OCI-LY7 (cell line): Measurements from ENCODE around the gene OXLD1. TPM values are rescaled to one million over a fixed set of nuclear protein-coding genes. Genes with fewer than 3 reads are reported as not detected.

ENCODE experiments used
- BruUV-seq: library from RNA; stranded (reverse); fragments of 400-500 nt; replicated peaks from 2 replicates; lab custom pipeline; 2021; lab: Mats Ljungman, UMichigan
- CTCF ChIA-PET: fragments of 300-600 bp; sonication (Branson Sonifier 250); formaldehyde crosslinking; loops from one replicate; lab custom pipeline; 2022; ENCODE audit warnings: antibody characterized with exemption; ENCODE audit not compliant: unreplicated experiment; lab: Charles Lee
- POLR2A ChIA-PET: fragments of 300-600 bp; sonication (Branson Sonifier 250); formaldehyde crosslinking; loops from one replicate; lab custom pipeline; 2022; ENCODE audit warnings: antibody characterized with exemption; lab: Charles Lee
- DNase-seq: peaks from one replicate; pipeline ENCODE4 v3.0.0-alpha.2; 2015; ENCODE audit warnings: low spot score
- H2AFZ ChIP-seq: fragments of 200-600 bp; sonication (generic), shearing (Covaris generic); 2 replicates; pipeline ENCODE4 v1.6.1; 2014; ENCODE audit warnings: mild to moderate bottlenecking, antibody characterized with exemption, low read length, moderate library complexity
- H3K27ac ChIP-seq: fragments of 200-600 bp; sonication (generic); 2 replicates; pipeline ENCODE4 v1.5.1; 2014; ENCODE audit warnings: mixed run types, low read depth, mild to moderate bottlenecking, moderate library complexity, low read length, inconsistent platforms; ENCODE audit not compliant: poor library complexity, severe bottlenecking
- H3K36me3 ChIP-seq: fragments of 200-600 bp; sonication (generic); 2 replicates; pipeline ENCODE4 v1.6.1; 2014; ENCODE audit warnings: mild to moderate bottlenecking, antibody characterized with exemption, low read length, moderate library complexity, mixed read lengths; ENCODE audit not compliant: insufficient read depth
- H3K4me1 ChIP-seq: fragments of 200-600 bp; sonication (generic); 2 replicates; pipeline ENCODE4 v1.5.1; 2014; ENCODE audit warnings: mild to moderate bottlenecking, low read length; ENCODE audit not compliant: insufficient read depth, poor library complexity, severe bottlenecking
- H3K4me2 ChIP-seq: fragments of 200-600 bp; sonication (generic); 2 replicates; pipeline ENCODE4 v1.6.1; 2014; ENCODE audit warnings: mild to moderate bottlenecking, low read length
- H3K4me3 ChIP-seq: fragments of 200-600 bp; sonication (generic); 2 replicates; pipeline ENCODE4 v1.5.1; 2014; ENCODE audit warnings: mild to moderate bottlenecking, low read depth, low read length; ENCODE audit not compliant: poor library complexity, severe bottlenecking
- H3K79me2 ChIP-seq: fragments of 200-600 bp; sonication (generic); 2 replicates; pipeline ENCODE4 v1.6.1; 2016; ENCODE audit warnings: low read depth, mild to moderate bottlenecking, low read length, moderate library complexity, mixed read lengths; ENCODE audit not compliant: insufficient read depth
- H3K9me2 ChIP-seq: fragments of 200-600 bp; sonication (generic); 2 replicates; pipeline ENCODE4 v1.6.1; 2016; ENCODE audit warnings: mild to moderate bottlenecking, low read length, mixed read lengths; ENCODE audit not compliant: insufficient read depth
- H3K9me3 ChIP-seq: fragments of 200-600 bp; sonication (generic); 2 replicates; pipeline ENCODE4 v1.6.1; 2014; ENCODE audit warnings: mild to moderate bottlenecking, mixed run types, low read length, mixed read lengths
- H4K20me1 ChIP-seq: fragments of 200-600 bp; sonication (generic); 2 replicates; pipeline ENCODE4 v1.6.1; 2014; ENCODE audit warnings: mild to moderate bottlenecking, antibody characterized with exemption, low read length, moderate library complexity, mixed read lengths; ENCODE audit not compliant: insufficient read depth
- EZH2phosphoT487 ChIP-seq: fragments of 200-600 bp; sonication (generic); IDR thresholded peaks from 2 replicates; pipeline ENCODE4 v1.6.1; 2018; ENCODE audit warnings: low read depth, borderline replicate concordance, mild to moderate bottlenecking, mixed run types, antibody characterized with exemption, low read length, moderate library complexity, mixed read lengths
- intact Hi-C: fragments of 100-400 bp; cut with micrococcal nuclease; formaldehyde crosslinking; loops from one replicate; pipeline ENCODE4 v1.10.0; 2022; ENCODE audit not compliant: unreplicated experiment
- total RNA-seq, 2 experiments: library from RNA; depleted of rRNA in 1 of 2; stranded (reverse); fragments of >200 nt in 1 of 2; shearing (Covaris generic) in 1 of 2; gene quantifications; 2 replicates each; pipeline ENCODE4 v1.2.3, GENCODE V29; 2014 to 2022
- TF ChIP-seq, protein P1 (sequence below): fragments of 200-600 bp; sonication (generic); conservative IDR thresholded peaks from 2 replicates; pipeline ENCODE4 v1.5.1; 2014; ENCODE audit warnings: mild to moderate bottlenecking, antibody characterized with exemption, low read length, moderate library complexity, mixed read lengths

OXLD1 gene
- total RNA-seq, 2 experiments from 2014 or later = 116 to 151 TPM

- H3K4me2 ChIP-seq = no peak overlapping the region
- H3K27ac ChIP-seq = no peak overlapping the region
- H2AFZ ChIP-seq = no peak overlapping the region
- CTCF ChIA-PET = no interaction called here
- BruUV-seq = no TSS peak
- no peak overlapping the region for H3K4me3 ChIP-seq
- H3K79me2 ChIP-seq = no peaks in the 10 kb centered on the region
- H3K9me2 ChIP-seq = no peaks in the 10 kb centered on the region
- H3K4me1 ChIP-seq = no peaks in the 10 kb centered on the region
- POLR2A ChIA-PET = no interaction called here
- H3K36me3 ChIP-seq = no peaks in the 10 kb centered on the region
- H3K9me3 ChIP-seq = no peaks in the 10 kb centered on the region
- TF ChIP-seq, protein P1, sequence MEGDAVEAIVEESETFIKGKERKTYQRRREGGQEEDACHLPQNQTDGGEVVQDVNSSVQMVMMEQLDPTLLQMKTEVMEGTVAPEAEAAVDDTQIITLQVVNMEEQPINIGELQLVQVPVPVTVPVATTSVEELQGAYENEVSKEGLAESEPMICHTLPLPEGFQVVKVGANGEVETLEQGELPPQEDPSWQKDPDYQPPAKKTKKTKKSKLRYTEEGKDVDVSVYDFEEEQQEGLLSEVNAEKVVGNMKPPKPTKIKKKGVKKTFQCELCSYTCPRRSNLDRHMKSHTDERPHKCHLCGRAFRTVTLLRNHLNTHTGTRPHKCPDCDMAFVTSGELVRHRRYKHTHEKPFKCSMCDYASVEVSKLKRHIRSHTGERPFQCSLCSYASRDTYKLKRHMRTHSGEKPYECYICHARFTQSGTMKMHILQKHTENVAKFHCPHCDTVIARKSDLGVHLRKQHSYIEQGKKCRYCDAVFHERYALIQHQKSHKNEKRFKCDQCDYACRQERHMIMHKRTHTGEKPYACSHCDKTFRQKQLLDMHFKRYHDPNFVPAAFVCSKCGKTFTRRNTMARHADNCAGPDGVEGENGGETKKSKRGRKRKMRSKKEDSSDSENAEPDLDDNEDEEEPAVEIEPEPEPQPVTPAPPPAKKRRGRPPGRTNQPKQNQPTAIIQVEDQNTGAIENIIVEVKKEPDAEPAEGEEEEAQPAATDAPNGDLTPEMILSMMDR = no peak
- no peak for TF ChIP-seq EZH2phosphoT487
- no peaks in the 10 kb centered on the region for H4K20me1 ChIP-seq
- no peak for DNase-seq
- intact Hi-C loops = no loop called here
Observed at GRCh38 chr17:81644976-81645952, 21.1 kb downstream of the OXLD1 start.

DNA sequence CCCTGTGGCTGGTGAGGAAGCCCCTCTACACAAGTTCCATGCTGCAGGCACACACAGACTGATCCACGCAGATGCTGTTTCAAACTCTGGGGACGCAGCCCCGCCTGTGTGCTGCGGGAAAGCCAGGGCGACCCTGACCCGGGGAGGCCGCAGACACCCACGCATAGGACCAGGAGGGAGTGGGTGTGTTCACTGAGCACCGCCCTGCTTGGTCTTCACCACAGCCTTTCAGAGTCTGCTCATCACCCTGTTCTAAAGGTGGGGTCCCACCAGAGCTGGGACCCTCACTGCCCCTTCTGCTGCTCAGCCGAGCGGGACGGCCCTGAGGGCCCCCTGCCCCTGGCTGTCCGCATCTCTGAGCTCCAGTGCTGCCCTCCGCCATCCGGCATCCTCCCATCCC lies 21.9 kb downstream of the OXLD1 start:
- no TSS peak for BruUV-seq
- Histone ChIP-seq H3K4me2 (no peak overlapping the region), H3K9me2 (no peaks in the 10 kb centered on the region), H3K27ac (no peak overlapping the region), H3K36me3 (no peaks in the 10 kb centered on the region), H3K79me2 (no peaks in the 10 kb centered on the region), H3K9me3 (no peaks in the 10 kb centered on the region), H3K4me3 (no peak overlapping the region), H4K20me1 (no peaks in the 10 kb centered on the region), H2AFZ (no peak overlapping the region), H3K4me1 (no peaks in the 10 kb centered on the region)
- intact Hi-C loops = no loop called here
- POLR2A ChIA-PET = no interaction called here
- no peak for DNase-seq
- CTCF ChIA-PET = no interaction called here
- TF ChIP-seq EZH2phosphoT487 = no peak
- TF ChIP-seq, protein P1 = no peak

DNA sequence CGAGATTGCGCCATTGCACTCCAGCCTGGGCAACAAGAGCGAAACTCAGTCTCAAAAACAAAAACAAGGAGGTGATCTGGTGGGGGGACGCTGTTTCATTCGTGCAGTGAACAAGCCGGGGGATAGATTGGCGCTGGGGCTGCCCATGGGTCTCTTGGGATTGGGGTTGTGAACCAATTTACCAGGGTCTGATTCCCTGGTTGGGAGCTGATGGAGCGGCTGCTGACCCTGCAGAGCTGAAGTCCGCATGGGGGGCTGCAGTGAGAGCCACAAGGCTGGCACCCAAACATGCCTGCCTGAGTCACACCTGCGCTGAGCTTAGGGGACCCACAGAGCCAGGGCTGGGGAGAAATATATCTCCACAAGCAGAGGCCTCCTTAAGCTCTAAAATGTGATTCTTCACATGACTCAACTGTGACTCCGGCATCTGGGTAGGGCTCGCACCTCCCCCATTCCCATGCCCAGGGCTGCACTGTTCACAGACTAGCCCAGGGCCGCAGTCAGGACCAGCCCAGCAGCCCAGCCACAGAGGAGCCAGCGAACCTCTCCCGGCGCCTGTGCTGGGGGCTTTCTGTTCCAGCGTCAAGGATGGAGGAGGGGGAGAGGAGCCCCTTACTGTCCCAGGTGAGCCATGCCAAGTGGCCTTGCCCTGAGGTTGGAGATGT lies 24.4 kb downstream of the OXLD1 start:
- intact Hi-C loops = no loop called here
- BruUV-seq = no TSS peak

More for the DNA sequence above, 24.4 kb downstream of the OXLD1 start:
- TF ChIP-seq, protein P1 = no peak
- TF ChIP-seq EZH2phosphoT487 = no peak
- POLR2A ChIA-PET = no interaction called here
- CTCF ChIA-PET = no interaction called here
- Histone ChIP-seq H3K79me2 (no peaks in the 10 kb centered on the region), H3K4me2 (no peak overlapping the region), H3K9me2 (no peaks in the 10 kb centered on the region), H3K9me3 (no peaks in the 10 kb centered on the region), H2AFZ (no peak overlapping the region), H4K20me1 (no peaks in the 10 kb centered on the region), H3K4me1 (peaks cover 5% of the 10 kb centered on the region), H3K27ac (no peak overlapping the region), H3K4me3 (no peak overlapping the region), H3K36me3 (no peaks in the 10 kb centered on the region)
- DNase-seq = no peak
